ENCODE results near the gene TTC39C.

Gene TTC39C

GRCh38 chr18:24126155-24126961, 111.8 kb downstream of the TTC39C start:
- DNase-seq (ENCODE audit: low spot score): no peak
- TF ChIP-seq CTCF (IDR thresholded peaks at IDR 0.05; ENCODE audit: extremely low read depth, missing control alignments): no peak

- TF ChIP-seq CTCF (IDR thresholded peaks at IDR 0.05; ENCODE audit: extremely low read depth, missing control alignments): no peak
- no peak for DNase-seq (ENCODE audit: low spot score)
Observed at GRCh38 chr18:24127735-24128134, 113.2 kb downstream of the TTC39C start.

GRCh38 chr18:24128700-24129099, 114.1 kb downstream of the TTC39C start:
- DNase-seq (ENCODE audit: low spot score): no peak
- TF ChIP-seq CTCF (IDR thresholded peaks at IDR 0.05; ENCODE audit: extremely low read depth, missing control alignments): no peak

- no peak for TF ChIP-seq CTCF (IDR thresholded peaks at IDR 0.05; ENCODE audit: extremely low read depth, missing control alignments)
- no peak for DNase-seq (ENCODE audit: low spot score)
Observed at GRCh38 chr18:24130494-24130893, 115.9 kb downstream of the TTC39C start.

GRCh38 chr18:24136967-24137373, 122.4 kb downstream of the TTC39C start:
- no peak for TF ChIP-seq CTCF (IDR thresholded peaks at IDR 0.05; ENCODE audit: extremely low read depth, missing control alignments)
- no peak for DNase-seq (ENCODE audit: low spot score)

GRCh38 chr18:24138409-24138788, 123.8 kb downstream of the TTC39C start:
- TF ChIP-seq CTCF (IDR thresholded peaks at IDR 0.05; ENCODE audit: extremely low read depth, missing control alignments): no peak
- DNase-seq (ENCODE audit: low spot score): no peak

- peak; percentile 83 for DNase-seq (ENCODE audit: low spot score)
- no peak for TF ChIP-seq CTCF (IDR thresholded peaks at IDR 0.05; ENCODE audit: extremely low read depth, missing control alignments)
Observed at GRCh38 chr18:24138789-24139616, 124.4 kb downstream of the TTC39C start, which contains the start of gene CABYR. Gene CABYR, plus strand, starts transcription at chr18:24139062. Its CDS starts 4,053 bp downstream, at chr18:24143115.
